GM12874 (cell line): Measurements from ENCODE around the gene LHX2.

ENCODE experiments used
- TF ChIP-seq, protein P1 (sequence below): IDR thresholded peaks from 2 replicates; pipeline ENCODE4 v1.5.1; 2011; ENCODE audit warnings: low read depth, mild to moderate bottlenecking, control low read depth, low read length, moderate library complexity; ENCODE audit not compliant: insufficient read depth

LHX2 gene

DNA sequence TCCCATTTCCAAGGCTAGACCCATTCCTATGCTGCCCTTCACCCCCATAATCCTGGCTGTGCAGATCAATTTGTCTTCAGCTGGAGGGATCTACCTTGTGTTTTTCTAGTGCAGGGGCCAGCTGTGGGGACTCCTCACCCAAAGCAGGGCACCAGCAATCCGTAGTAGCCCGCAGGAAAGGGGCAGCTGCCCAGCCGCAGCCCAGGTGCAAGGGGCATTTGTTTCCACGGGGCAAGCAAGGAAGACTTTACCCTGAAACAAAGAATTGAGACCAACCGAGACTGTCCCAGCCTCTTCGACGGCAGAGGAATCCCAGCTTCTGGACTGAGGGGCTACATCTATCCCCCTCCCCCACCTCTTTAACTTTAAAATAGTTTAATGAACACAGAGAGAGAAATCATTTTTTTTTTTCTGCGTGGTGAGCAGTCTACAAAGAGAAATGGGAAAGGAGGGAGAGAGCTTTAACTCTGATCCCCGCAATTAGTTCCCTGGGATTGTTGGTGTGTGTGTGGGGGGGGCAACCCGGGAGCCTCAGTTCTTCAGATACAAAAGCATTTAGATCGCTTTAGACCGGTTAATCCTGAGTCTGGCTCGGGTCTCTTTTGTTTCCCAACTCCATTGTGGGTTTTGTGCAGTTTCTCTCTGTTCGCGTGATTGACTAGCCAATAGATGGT is 10.6 kb upstream of the LHX2 start:
- TF ChIP-seq, protein P1, sequence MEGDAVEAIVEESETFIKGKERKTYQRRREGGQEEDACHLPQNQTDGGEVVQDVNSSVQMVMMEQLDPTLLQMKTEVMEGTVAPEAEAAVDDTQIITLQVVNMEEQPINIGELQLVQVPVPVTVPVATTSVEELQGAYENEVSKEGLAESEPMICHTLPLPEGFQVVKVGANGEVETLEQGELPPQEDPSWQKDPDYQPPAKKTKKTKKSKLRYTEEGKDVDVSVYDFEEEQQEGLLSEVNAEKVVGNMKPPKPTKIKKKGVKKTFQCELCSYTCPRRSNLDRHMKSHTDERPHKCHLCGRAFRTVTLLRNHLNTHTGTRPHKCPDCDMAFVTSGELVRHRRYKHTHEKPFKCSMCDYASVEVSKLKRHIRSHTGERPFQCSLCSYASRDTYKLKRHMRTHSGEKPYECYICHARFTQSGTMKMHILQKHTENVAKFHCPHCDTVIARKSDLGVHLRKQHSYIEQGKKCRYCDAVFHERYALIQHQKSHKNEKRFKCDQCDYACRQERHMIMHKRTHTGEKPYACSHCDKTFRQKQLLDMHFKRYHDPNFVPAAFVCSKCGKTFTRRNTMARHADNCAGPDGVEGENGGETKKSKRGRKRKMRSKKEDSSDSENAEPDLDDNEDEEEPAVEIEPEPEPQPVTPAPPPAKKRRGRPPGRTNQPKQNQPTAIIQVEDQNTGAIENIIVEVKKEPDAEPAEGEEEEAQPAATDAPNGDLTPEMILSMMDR, result no peak

- TF ChIP-seq, protein P1, result no peak
Measured at GRCh38 chr9:124001458-124001799, 10.1 kb upstream of the LHX2 start.

DNA sequence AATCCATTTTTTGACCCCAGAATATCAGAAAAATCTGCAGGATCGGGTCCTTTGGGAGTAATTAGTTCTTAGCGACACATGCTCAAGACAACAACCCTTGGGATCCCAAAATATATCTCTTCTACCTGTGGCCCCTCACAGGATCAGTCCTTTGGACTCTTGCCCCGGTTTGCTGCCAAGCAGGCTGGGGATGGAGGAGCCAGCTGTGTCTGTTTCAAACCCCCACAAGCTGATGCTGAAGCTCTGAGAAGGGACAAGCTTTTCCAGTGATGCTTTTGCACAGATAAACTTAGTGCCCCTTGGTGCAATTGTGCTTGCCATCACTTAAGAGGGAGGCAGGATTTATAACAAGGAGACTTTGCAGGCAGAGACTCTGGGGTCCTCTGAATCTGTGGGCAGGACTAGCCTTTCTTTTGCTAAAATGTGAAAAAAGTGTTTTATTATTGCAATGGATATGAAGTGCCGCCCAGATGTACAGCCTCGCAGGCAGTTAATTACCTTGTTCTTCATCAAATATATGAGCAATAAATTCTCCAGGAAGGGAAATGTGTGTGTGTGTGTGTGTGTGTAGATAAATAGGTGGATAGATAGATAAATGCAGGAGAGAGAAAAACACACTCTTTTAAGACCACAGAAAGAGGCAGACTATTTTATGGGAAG is 9.6 kb upstream of the LHX2 start:
- TF ChIP-seq, protein P1, result no peak

GRCh38 chr9:124003636-124004349 is 7.8 kb upstream of the LHX2 start:
- TF ChIP-seq, protein P1, result no peak

DNA sequence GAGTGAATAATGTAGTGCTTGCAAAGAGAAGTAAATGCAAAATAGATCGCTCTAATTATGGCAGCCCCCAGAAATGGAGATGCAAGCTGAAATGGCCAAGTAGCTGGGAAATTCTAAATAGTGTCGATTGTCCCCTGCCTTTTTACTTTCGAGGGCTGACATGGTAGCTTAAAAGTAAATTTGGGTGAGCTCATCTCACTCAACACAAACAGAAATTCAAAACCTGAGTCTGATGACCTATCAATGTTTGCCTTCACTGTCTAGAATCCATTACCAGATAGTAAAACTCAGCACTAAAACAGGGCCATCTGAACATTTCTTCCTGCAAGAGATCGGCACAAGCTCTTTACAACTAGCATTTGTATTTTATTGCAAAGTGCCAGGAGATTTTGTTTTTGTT is 7.0 kb upstream of the LHX2 start:
- TF ChIP-seq, protein P1, result no peak

GRCh38 chr9:124005029-124005771 is 6.4 kb upstream of the LHX2 start:
- TF ChIP-seq, protein P1, result no peak
